Heart left ventricle (tissue), 16 donors: ENCODE results near the gene FBXL17. TPM values are rescaled to one million over a fixed set of nuclear protein-coding genes. Genes with fewer than 3 reads are reported as not detected.

ENCODE experiments used
- ATAC-seq, 4 donors: fragments of 200-7000 bp; cut with Tn5 transposase; one replicate each; pipeline ENCODE4 v1.9.1; 2020 to 2022; ENCODE audit warnings: moderate library complexity in 4 of 4, mild to moderate bottlenecking in 3 of 4, moderate number of reproducible peaks in 1 of 4
- DNase-seq, 5 donors: peaks; one replicate each; pipeline ENCODE4 v3.0.0-alpha.2; 2020
- H3K27ac ChIP-seq, 12 donors: fragments of 200-600 bp; sonication (generic) in 4 of 12; one replicate each; pipeline versions ENCODE4 v1.5.0 to v1.8.0; 2016 to 2022; ENCODE audit warnings: mild to moderate bottlenecking in 2 of 12
- H3K27me3 ChIP-seq, 9 donors: fragments of 200-600 bp; sonication (generic) in 2 of 9; one replicate each; pipeline versions ENCODE4 v1.5.1 to v1.8.0; 2016 to 2022; ENCODE audit warnings: mild to moderate bottlenecking in 3 of 9
- H3K36me3 ChIP-seq, 9 donors: fragments of 200-600 bp; sonication (generic) in 2 of 9; one replicate each; pipeline versions ENCODE4 v1.5.0 to v1.8.0; 2018 to 2022; ENCODE audit warnings: mild to moderate bottlenecking in 2 of 9
- H3K4me1 ChIP-seq, 12 donors: fragments of 200-600 bp; sonication (generic) in 4 of 12; one replicate each; pipeline versions ENCODE4 v1.5.0 to v1.8.0; 2016 to 2022; ENCODE audit warnings: mild to moderate bottlenecking in 3 of 12
- H3K4me3 ChIP-seq, 12 donors: fragments of 200-600 bp; sonication (generic) in 4 of 12; one replicate each; pipeline versions ENCODE4 v1.5.0 to v1.8.0; 2017 to 2022; ENCODE audit warnings: mild to moderate bottlenecking in 9 of 12, moderate library complexity in 4 of 12
- H3K9me3 ChIP-seq, 12 donors: fragments of 200-600 bp; sonication (generic) in 4 of 12; one replicate each; pipeline versions ENCODE4 v1.5.0 to v1.8.0; 2016 to 2022; ENCODE audit warnings: mild to moderate bottlenecking in 1 of 12
- POLR2A ChIP-seq, 2 donors: fragments of 450-650 bp; IDR thresholded peaks; one replicate each; pipeline ENCODE4 v1.6.1; 2017; ENCODE audit warnings: antibody characterized with exemption in 2 of 2, mild to moderate bottlenecking in 2 of 2, moderate library complexity in 2 of 2
- WGBS, 4 donors: extraction: QIAGEN DNeasy Blood & Tissue Kit in 2 of 4; methylation state at CpG; one replicate each; pipeline versions ENCODE4 v1.1.5 to v1.1.7; 2013 to 2018; 5-methylcytosine and 5-hydroxymethylcytosine counted together
- intact Hi-C, 10 donors: fragments of 100-400 bp; cut with DNase I; formaldehyde crosslinking; loops; one replicate each; pipeline versions ENCODE4 v1.11.1 to v1.14.2; 2022
- polyA plus RNA-seq, 2 donors: library from polyadenylated mRNA; stranded (reverse); fragments of 200-250 nt; gene quantifications; one replicate each; pipeline ENCODE4 v1.2.3, GENCODE V29; 2013
- total RNA-seq, 9 donors: library from RNA; depleted of rRNA in 2 of 9; stranded (reverse); fragments of >200 nt in 2 of 9; fragmentation: NEBNext Ultra II Directional in 3 of 9; extraction: Animal tissue kit (Norgen Biotek cat#: 25700) in 3 of 9; gene quantifications; one replicate each; pipeline versions ENCODE4 v1.1.0 to v1.2.4, GENCODE V29; 2016 to 2023
- TF ChIP-seq, protein P1 (sequence below), 12 donors: fragments of 200-600 bp; sonication (generic) in 4 of 12; IDR thresholded peaks; one replicate each; pipeline versions ENCODE4 v1.5.0 to v1.8.0; 2018 to 2022; ENCODE audit warnings: antibody characterized with exemption in 12 of 12, mild to moderate bottlenecking in 5 of 12
- donor health status: ischemic (EF 13 %, LVEDD 7.1; RV severe dilation, severe dysfunction).
- donor health status: healthy with polysubstance abuse.
- donor health status: DM: no; HTN: yes; CAD: no.
- donor health status: DM: no; HTN: no; CAD: no.
- donor health status: ischemic (EF 25% LVEDD 6.9; RV normal size, moderate dysfunction).
- donor health status: ischemic (EF 25% LVEDD 5.7; RV mildly dilated, moderate dysfunction).
- donor health status: healthy.
- donor health status: DM: yes; HTN: yes; CAD: no.
- donor health status: ischemic (EF 35%, LVEDD 5.7; RV mildly dilated, moderate dysfunction).
- donor health status: nonischemic (EF 11% LVEDD 7.7; RV severe dilation, severe dysfunction).
- donor health status: DM: yes; HTN: yes; CAD: no.
- donor health status: PGD.
- donor health status: ischemic (EF 29% LVEDD 5.4; RV normal size, mild dysfunction).
- donor health status: nonischemic (EF 23%, LVEDD 6.1; RV moderate dilation, normal function).

Gene FBXL17
- total and polyA plus RNA-seq, 11 donors: 10.2 to 39.4 (median 33.1) TPM

DNA sequence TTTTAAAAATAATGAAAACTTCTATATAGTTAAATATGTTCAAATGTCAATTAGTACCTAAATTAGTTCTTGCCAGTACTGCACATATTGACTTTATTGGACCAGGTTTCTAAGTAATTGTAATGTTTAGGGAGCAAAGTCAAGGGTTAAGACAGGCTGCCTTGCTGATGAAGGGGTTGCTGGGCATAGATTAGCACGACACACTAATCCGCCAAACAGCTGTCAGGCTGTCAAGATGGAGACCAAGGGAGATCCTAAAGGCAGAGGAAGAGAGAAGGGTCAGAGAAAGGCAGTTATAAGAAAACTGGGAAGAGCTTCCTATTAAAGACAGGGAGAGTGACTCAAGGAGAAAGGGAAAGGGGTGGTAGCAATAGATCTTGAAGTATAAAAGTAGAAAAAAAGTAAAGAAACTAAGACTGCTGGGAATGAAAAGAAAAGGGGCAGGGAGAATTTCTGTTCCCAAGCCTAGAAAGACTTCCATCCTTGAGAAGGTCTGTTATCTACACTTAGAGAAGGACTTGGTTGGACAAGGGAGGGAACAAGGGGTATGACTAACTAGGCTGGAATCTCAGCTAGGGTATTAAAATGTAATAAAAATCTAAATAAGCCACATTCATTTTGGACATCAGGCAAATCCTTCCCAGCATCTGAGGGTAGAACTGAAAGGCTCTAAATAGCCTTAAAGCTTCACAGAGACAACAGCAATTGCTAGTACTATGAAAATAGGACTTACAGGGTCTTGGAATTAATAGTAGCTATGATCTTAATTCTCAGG is 188.7 kb downstream of the FBXL17 start:
- Histone ChIP-seq H3K4me3 (no peak overlapping the region), H3K36me3 (no peaks in the 10 kb centered on the region), H3K9me3 (no peaks in the 10 kb centered on the region), H3K4me1 (peaks cover 0 to 5% (median 0%) of the 10 kb centered on the region in 12 donors), H3K27me3 (no peaks in the 10 kb centered on the region), H3K27ac (no peak overlapping the region)
- ATAC-seq (no peak), DNase-seq (no peak)
- TF ChIP-seq POLR2A (IDR thresholded peaks at IDR 0.05): no peak
- TF ChIP-seq, protein P1, sequence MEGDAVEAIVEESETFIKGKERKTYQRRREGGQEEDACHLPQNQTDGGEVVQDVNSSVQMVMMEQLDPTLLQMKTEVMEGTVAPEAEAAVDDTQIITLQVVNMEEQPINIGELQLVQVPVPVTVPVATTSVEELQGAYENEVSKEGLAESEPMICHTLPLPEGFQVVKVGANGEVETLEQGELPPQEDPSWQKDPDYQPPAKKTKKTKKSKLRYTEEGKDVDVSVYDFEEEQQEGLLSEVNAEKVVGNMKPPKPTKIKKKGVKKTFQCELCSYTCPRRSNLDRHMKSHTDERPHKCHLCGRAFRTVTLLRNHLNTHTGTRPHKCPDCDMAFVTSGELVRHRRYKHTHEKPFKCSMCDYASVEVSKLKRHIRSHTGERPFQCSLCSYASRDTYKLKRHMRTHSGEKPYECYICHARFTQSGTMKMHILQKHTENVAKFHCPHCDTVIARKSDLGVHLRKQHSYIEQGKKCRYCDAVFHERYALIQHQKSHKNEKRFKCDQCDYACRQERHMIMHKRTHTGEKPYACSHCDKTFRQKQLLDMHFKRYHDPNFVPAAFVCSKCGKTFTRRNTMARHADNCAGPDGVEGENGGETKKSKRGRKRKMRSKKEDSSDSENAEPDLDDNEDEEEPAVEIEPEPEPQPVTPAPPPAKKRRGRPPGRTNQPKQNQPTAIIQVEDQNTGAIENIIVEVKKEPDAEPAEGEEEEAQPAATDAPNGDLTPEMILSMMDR (IDR thresholded peaks at IDR 0.05): no peak
- intact Hi-C loops: no loop called here
- whole genome bisulfite sequencing, 4 donors: 79 to 85% (median 83%) methylated on average over 2 of the region's 2 CpGs

DNA sequence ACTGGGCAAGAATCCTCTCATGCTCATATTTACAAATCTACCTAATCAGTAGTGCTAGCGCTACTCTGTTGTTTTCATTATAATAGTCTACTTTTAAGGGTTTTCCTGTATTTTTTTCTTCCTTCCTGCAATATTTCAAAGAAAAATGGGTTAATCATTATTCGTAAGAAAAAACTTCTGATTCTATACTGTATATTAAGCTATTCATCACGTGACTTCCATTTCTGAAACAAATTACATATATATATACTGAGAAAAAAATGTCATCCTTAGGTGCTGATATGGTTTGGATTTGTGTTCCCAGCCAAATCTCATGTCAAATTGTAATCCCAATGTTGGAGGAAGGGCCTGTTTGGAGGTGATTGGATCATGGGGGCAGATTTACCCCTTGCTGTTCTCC is 197.0 kb downstream of the FBXL17 start:
- intact Hi-C loops: no loop called here
- WGBS, 4 donors: 79 to 80% (median 80%) methylated on average over 3 of the region's 3 CpGs

DNA sequence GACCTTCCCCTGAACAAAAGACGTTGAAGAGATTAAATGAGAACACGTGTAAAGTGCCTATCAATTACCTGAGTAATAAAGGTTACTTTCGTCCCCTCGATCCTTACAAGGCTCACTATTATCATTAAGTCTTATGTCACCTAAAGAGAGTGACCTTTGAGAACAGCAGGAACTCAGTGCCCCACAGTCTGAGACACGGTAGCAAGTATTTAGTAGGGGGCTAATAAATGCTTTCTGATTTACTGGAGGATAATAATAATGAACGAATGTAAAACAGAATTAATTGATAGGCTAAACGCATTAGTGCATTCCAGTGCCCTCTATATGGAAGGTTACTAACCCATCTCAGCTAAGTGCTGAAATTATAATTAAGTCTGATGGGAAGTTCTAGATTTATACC is 199.9 kb downstream of the FBXL17 start:
- no peak overlapping the region for H3K27ac ChIP-seq
- H3K27me3 ChIP-seq: no peaks in the 10 kb centered on the region
- H3K9me3 ChIP-seq: no peaks in the 10 kb centered on the region
- DNase-seq (no peak), ATAC-seq (no peak)
- intact Hi-C loops: no loop called here
- peaks cover 0 to 3% (median 0%) of the 10 kb centered on the region in 12 donors for H3K4me1 ChIP-seq
- H3K4me3 ChIP-seq: no peak overlapping the region
- peaks cover 0 to 7% (median 0%) of the 10 kb centered on the region in 9 donors for H3K36me3 ChIP-seq
- TF ChIP-seq POLR2A (IDR thresholded peaks at IDR 0.05): no peak
- TF ChIP-seq, protein P1 (IDR thresholded peaks at IDR 0.05): no peak
- WGBS, 4 donors: 77 to 80% (median 79%) methylated on average over 7 of the region's 7 CpGs

More for the DNA sequence above, 197.0 kb downstream of the FBXL17 start:
- TF ChIP-seq POLR2A (IDR thresholded peaks at IDR 0.05): no peak
- TF ChIP-seq, protein P1 (IDR thresholded peaks at IDR 0.05): no peak
- peaks cover 0 to 3% (median 0%) of the 10 kb centered on the region in 12 donors for H3K4me1 ChIP-seq
- no peak overlapping the region for H3K27ac ChIP-seq
- H3K27me3 ChIP-seq: no peaks in the 10 kb centered on the region
- DNase-seq (no peak), ATAC-seq (no peak)
- H3K9me3 ChIP-seq: no peaks in the 10 kb centered on the region
- H3K36me3 ChIP-seq: peaks cover 0 to 7% (median 0%) of the 10 kb centered on the region in 9 donors
- no peak overlapping the region for H3K4me3 ChIP-seq

DNA sequence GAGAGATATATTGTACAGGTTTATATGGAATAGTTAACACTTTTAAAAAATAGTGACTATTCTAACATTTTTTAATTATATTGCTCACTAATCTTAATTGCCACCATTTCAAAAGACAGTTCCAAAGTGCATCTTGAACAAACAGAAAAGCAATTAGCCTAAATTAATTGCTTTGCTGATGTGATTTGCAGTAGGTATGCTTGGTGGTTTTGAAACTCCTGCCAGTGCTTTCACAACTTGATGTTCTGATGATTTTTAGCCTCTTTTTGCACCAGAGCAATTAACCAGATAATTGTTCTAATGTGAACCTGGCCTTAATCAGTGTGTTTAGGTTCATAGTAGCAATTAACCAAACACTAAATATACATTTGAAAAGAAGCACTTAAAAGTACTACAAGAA is 207.6 kb downstream of the FBXL17 start:
- Histone ChIP-seq H3K27me3 (no peaks in the 10 kb centered on the region), H3K4me1 (no peaks in the 10 kb centered on the region), H3K4me3 (no peak overlapping the region), H3K9me3 (no peaks in the 10 kb centered on the region), H3K27ac (no peak overlapping the region), H3K36me3 (no peaks in the 10 kb centered on the region)
- ATAC-seq (no peak), DNase-seq (no peak)
- intact Hi-C loops: no loop called here
- TF ChIP-seq POLR2A (IDR thresholded peaks at IDR 0.05): no peak
- TF ChIP-seq, protein P1 (IDR thresholded peaks at IDR 0.05): no peak
